ENCODE measurements around the gene IL27RA. TPM values are rescaled to one million over a fixed set of nuclear protein-coding genes. Genes with fewer than 3 reads are reported as not detected.

IL27RA gene
- total RNA-seq, 2 experiments from 2014 or later, result 5.2 to 9.0 TPM

GRCh38 chr19:14002571-14003250 lies 28.9 kb upstream of the IL27RA start:
- Histone ChIP-seq H3K27ac (ENCODE audit: low read depth, low read length, poor library complexity, severe bottlenecking) (peak overlapping the region; percentile 87), H2AFZ (ENCODE audit: low read length) (peak overlapping the region; percentile 38; the same call in 1 of the 2 replicates), H3K4me2 (ENCODE audit: low read length) (peak overlapping the region; percentile 72), H3K36me3 (ENCODE audit: insufficient read depth, low read length) (peaks cover 25% of the 10 kb centered on the region), H3K4me3 (ENCODE audit: low read depth, low read length, poor library complexity, severe bottlenecking) (peak overlapping the region; percentile 38), H4K20me1 (ENCODE audit: insufficient read depth, low read length) (no peaks in the 10 kb centered on the region), H3K9me2 (ENCODE audit: insufficient read depth, low read length) (no peaks in the 10 kb centered on the region), H3K9me3 (ENCODE audit: low read length) (peaks cover 9% of the 10 kb centered on the region), H3K79me2 (ENCODE audit: insufficient read depth, low read depth, low read length) (peaks cover 60% of the 10 kb centered on the region), H3K4me1 (ENCODE audit: insufficient read depth, low read length, poor library complexity, severe bottlenecking) (peaks cover 52% of the 10 kb centered on the region)
- ChIA-PET CTCF (ENCODE audit: unreplicated experiment) (interaction anchor here (1.5 kb wide), 1 partner anchor 16 kb away, joined by 3 read pairs; no protein-coding TSS in a partner anchor), POLR2A (interaction anchor here (0.7 to 5.6 kb wide), 3 partner anchors 18 to 627 kb away, joined by 3 to 39 read pairs (median 6); partner anchors contain the start of gene DCAF15)
- peak; percentile 79 for DNase-seq (ENCODE audit: low spot score)
- BruUV-seq (replicated peaks), result no TSS peak
- intact Hi-C loops (cut with micrococcal nuclease; ENCODE audit: unreplicated experiment), result no loop called here
- no peak for TF ChIP-seq EZH2phosphoT487 (IDR thresholded peaks at IDR 0.05; ENCODE audit: borderline replicate concordance, low read depth, low read length)
- no peak for TF ChIP-seq CTCF (conservative IDR thresholded peaks at IDR 0.05; ENCODE audit: low read length)

GRCh38 chr19:14003251-14004055 lies 28.1 kb upstream of the IL27RA start:
- Histone ChIP-seq H3K27ac (ENCODE audit: low read depth, low read length, poor library complexity, severe bottlenecking) (peak overlapping the region; percentile 87), H3K9me2 (ENCODE audit: insufficient read depth, low read length) (no peaks in the 10 kb centered on the region), H3K36me3 (ENCODE audit: insufficient read depth, low read length) (peaks cover 23% of the 10 kb centered on the region), H3K79me2 (ENCODE audit: insufficient read depth, low read depth, low read length) (peaks cover 60% of the 10 kb centered on the region), H3K4me1 (ENCODE audit: insufficient read depth, low read length, poor library complexity, severe bottlenecking) (peaks cover 52% of the 10 kb centered on the region), H3K9me3 (ENCODE audit: low read length) (peaks cover 9% of the 10 kb centered on the region), H3K4me2 (ENCODE audit: low read length) (peak overlapping the region; percentile 72), H3K4me3 (ENCODE audit: low read depth, low read length, poor library complexity, severe bottlenecking) (peak overlapping the region; percentile 38), H2AFZ (ENCODE audit: low read length) (peak overlapping the region; percentile 38; the same call in 1 of the 2 replicates), H4K20me1 (ENCODE audit: insufficient read depth, low read length) (no peaks in the 10 kb centered on the region)
- ChIA-PET POLR2A (interaction anchor here (0.6 to 5.6 kb wide), 5 partner anchors 11 to 126 kb away, joined by 3 to 39 read pairs (median 6); no protein-coding TSS in a partner anchor), CTCF (ENCODE audit: unreplicated experiment) (interaction anchor here (0.6 to 1.5 kb wide), 3 partner anchors 15 to 822 kb away, joined by 3 to 4 read pairs (median 3); no protein-coding TSS in a partner anchor)
- peak; percentile 48 for DNase-seq (ENCODE audit: low spot score)
- TF ChIP-seq CTCF (conservative IDR thresholded peaks at IDR 0.05; ENCODE audit: low read length) (no peak), EZH2phosphoT487 (IDR thresholded peaks at IDR 0.05; ENCODE audit: borderline replicate concordance, low read depth, low read length) (no peak)
- no TSS peak for BruUV-seq (replicated peaks)
- intact Hi-C loops (cut with micrococcal nuclease; ENCODE audit: unreplicated experiment), result no loop called here

Data from OCI-LY7 (cell line).